ENCODE measurements around the gene FAM98C.

The FAM98C gene

DNA sequence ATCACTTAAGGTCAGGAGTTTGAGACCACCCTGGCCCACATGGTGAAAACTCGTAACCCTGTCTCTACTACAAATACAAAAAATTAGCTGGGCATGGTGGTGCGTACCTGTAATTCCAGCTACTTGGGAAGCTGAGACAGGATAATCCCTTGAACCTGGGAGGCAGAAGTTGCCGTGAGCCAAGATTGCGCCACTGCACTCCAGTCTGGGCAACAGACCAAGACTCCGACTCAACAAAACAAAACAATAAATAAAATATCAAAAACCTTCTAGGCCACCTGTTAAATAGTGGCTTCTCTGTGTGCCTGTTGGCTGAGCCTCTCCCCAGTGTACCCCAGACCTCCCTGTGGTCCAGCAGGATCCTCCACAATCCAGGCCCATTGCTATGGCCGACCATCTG, 31.8 kb upstream of the FAM98C start:
- Histone ChIP-seq H3F3A (ENCODE audit: insufficient read depth, low read length) (no peaks in the 10 kb centered on the region), H3K9ac (ENCODE audit: low read length) (no peak overlapping the region), H3K79me2 (ENCODE audit: insufficient read depth, low read length) (peaks cover 11% of the 10 kb centered on the region), H3K4me1 (ENCODE audit: insufficient read depth, low read length, severe bottlenecking) (peaks cover 15% of the 10 kb centered on the region), H2AFZ (ENCODE audit: low read length) (no peak overlapping the region), H4K20me1 (ENCODE audit: insufficient read depth, low read length) (no peaks in the 10 kb centered on the region), H3K4me3 (ENCODE audit: low read depth, low read length, poor library complexity, severe bottlenecking) (no peak overlapping the region), H3K4me2 (ENCODE audit: low read length) (no peak overlapping the region), H3K27me3 (ENCODE audit: insufficient read depth, low read length) (0 out of 2 replicates have a peak, but pooled peaks cover 5% of the 10 kb centered on the region), H3K27ac (ENCODE audit: low read depth, low read length, poor library complexity, severe bottlenecking) (no peak overlapping the region), H3K9me3 (ENCODE audit: low read length) (no peaks in the 10 kb centered on the region), H3K36me3 (ENCODE audit: insufficient read depth, low read length) (0 out of 2 replicates have a peak, but pooled peaks cover 2% of the 10 kb centered on the region), H3K9me2 (ENCODE audit: low read depth, low read length) (no peaks in the 10 kb centered on the region)
- TF ChIP-seq, protein P1, sequence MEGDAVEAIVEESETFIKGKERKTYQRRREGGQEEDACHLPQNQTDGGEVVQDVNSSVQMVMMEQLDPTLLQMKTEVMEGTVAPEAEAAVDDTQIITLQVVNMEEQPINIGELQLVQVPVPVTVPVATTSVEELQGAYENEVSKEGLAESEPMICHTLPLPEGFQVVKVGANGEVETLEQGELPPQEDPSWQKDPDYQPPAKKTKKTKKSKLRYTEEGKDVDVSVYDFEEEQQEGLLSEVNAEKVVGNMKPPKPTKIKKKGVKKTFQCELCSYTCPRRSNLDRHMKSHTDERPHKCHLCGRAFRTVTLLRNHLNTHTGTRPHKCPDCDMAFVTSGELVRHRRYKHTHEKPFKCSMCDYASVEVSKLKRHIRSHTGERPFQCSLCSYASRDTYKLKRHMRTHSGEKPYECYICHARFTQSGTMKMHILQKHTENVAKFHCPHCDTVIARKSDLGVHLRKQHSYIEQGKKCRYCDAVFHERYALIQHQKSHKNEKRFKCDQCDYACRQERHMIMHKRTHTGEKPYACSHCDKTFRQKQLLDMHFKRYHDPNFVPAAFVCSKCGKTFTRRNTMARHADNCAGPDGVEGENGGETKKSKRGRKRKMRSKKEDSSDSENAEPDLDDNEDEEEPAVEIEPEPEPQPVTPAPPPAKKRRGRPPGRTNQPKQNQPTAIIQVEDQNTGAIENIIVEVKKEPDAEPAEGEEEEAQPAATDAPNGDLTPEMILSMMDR (IDR thresholded peaks at IDR 0.05; ENCODE audit: low read length), result no peak
- TF ChIP-seq EZH2 (IDR thresholded peaks at IDR 0.05; ENCODE audit: borderline replicate concordance, low read length), result no peak

DNA sequence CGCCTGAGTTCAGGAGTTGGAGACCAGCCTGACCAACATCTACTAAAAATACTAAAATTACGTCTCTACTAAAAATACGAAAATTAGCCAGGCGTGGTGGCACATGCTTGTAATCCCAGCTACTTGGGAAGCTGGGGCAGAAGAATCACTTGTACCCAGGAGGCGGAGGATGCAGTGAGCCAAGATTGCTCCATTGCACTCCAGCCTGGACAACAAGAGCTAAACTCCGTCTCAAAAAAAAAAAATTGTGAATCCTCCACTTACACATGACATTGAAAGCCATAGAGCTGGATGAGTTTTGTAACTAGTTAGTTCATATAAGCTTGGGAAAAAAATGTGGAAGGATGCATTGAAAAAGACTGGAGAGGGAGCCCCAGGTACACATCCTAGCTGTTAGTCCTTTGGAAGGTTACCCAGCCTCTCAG, 29.0 kb upstream of the FAM98C start:
- H3K27ac ChIP-seq (ENCODE audit: low read depth, low read length, poor library complexity, severe bottlenecking), result no peak overlapping the region
- no peaks in the 10 kb centered on the region for H4K20me1 ChIP-seq (ENCODE audit: insufficient read depth, low read length)
- H3K9me3 ChIP-seq (ENCODE audit: low read length), result no peaks in the 10 kb centered on the region
- H2AFZ ChIP-seq (ENCODE audit: low read length), result peak overlapping the region; percentile 60
- H3K4me1 ChIP-seq (ENCODE audit: insufficient read depth, low read length, severe bottlenecking), result peaks cover 23% of the 10 kb centered on the region
- H3K9me2 ChIP-seq (ENCODE audit: low read depth, low read length), result no peaks in the 10 kb centered on the region
- TF ChIP-seq, protein P1 (IDR thresholded peaks at IDR 0.05; ENCODE audit: low read length), result no peak
- no peak for TF ChIP-seq EZH2 (IDR thresholded peaks at IDR 0.05; ENCODE audit: borderline replicate concordance, low read length)
- H3K27me3 ChIP-seq (ENCODE audit: insufficient read depth, low read length), result no peaks in the 10 kb centered on the region
- H3K4me3 ChIP-seq (ENCODE audit: low read depth, low read length, poor library complexity, severe bottlenecking), result peak overlapping the region; percentile 74
- H3K79me2 ChIP-seq (ENCODE audit: insufficient read depth, low read length), result peaks cover 13% of the 10 kb centered on the region
- H3F3A ChIP-seq (ENCODE audit: insufficient read depth, low read length), result no peaks in the 10 kb centered on the region
- peak overlapping the region; percentile 67 for H3K9ac ChIP-seq (ENCODE audit: low read length)
- H3K36me3 ChIP-seq (ENCODE audit: insufficient read depth, low read length), result peaks cover 16% of the 10 kb centered on the region
- peak overlapping the region; percentile 77 for H3K4me2 ChIP-seq (ENCODE audit: low read length)

DNA sequence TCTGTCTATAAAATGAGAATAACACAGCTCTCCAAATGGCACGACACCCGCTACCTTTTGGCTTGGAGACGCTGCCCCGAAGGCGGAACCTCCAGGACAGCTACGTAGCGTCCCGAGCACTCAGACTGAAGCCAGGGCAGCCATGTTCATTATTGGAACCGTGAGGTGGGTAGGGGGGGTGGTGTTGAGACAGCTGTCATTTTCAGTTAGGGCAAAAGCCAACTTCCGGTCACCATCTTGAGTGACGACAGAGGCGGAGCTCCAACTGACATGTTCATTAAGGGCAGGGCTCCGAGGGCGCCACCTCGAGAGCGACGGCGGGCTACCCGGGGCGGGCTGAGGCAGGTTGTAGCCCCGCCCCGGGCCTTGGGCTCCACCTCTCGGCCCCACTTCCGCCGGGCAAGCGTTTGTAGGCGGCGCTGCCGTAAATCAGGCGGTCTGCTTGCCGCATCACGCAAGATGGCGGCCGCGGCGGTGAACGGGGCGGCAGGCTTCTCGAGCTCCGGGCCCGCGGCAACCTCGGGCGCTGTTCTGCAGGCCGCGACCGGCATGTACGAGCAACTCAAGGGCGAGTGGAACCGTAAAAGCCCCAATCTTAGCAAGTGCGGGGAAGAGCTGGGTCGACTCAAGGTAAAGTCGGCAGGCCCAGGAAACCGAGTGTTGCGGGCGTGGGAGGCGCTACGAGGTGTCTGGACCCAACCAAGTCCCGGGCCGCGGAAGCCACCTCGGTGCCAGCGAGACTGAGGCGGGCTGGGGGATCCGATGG, 28.4 kb upstream of the FAM98C start, which contains the start of gene PSMD8:
Gene PSMD8, plus strand, starts transcription at position 240 of the 766 bp plus-strand sequence. Its CDS starts 31 bp downstream, at position 271.
- H3K27ac ChIP-seq (ENCODE audit: low read depth, low read length, poor library complexity, severe bottlenecking), result peak within 1 kb of the TSS; percentile 42
- no peaks in the 10 kb centered on the region for H4K20me1 ChIP-seq (ENCODE audit: insufficient read depth, low read length)
- H3K4me2 ChIP-seq (ENCODE audit: low read length), result peak within 1 kb of the TSS; percentile 96
- no peaks in the 10 kb centered on the region for H3F3A ChIP-seq (ENCODE audit: insufficient read depth, low read length)
- no peaks in the 10 kb centered on the region for H3K9me3 ChIP-seq (ENCODE audit: low read length)
- no peaks in the 10 kb centered on the region for H3K9me2 ChIP-seq (ENCODE audit: low read depth, low read length)
- TF ChIP-seq, protein P1 (IDR thresholded peaks at IDR 0.05; ENCODE audit: low read length), result peak; percentile 9; the same call in 1 of the 2 replicates
- TF ChIP-seq EZH2 (IDR thresholded peaks at IDR 0.05; ENCODE audit: borderline replicate concordance, low read length), result no peak
- peaks cover 22% of the 10 kb centered on the region for H3K36me3 ChIP-seq (ENCODE audit: insufficient read depth, low read length)
- H3K27me3 ChIP-seq (ENCODE audit: insufficient read depth, low read length), result no peaks in the 10 kb centered on the region
- H2AFZ ChIP-seq (ENCODE audit: low read length), result peak within 1 kb of the TSS; percentile 60
- H3K4me1 ChIP-seq (ENCODE audit: insufficient read depth, low read length, severe bottlenecking), result peaks cover 23% of the 10 kb centered on the region
- peaks cover 13% of the 10 kb centered on the region for H3K79me2 ChIP-seq (ENCODE audit: insufficient read depth, low read length)
- H3K9ac ChIP-seq (ENCODE audit: low read length), result peak within 1 kb of the TSS; percentile 93
- H3K4me3 ChIP-seq (ENCODE audit: low read depth, low read length, poor library complexity, severe bottlenecking), result peak within 1 kb of the TSS; percentile 74
